GM21825 (cell line): ENCODE results near the gene DNASE1L1.
"Not testable (repeated sequence)": the region's sequence is repeated elsewhere in the genome, so short reads cannot be mapped to it uniquely, and the experiment has no call there.

Experiments
- ATAC-seq: cut with Tn5 transposase; IDR thresholded peaks from one replicate; pipeline ENCODE4 v1.9.1; 2021; ENCODE audit warnings: mild to moderate bottlenecking, moderate library complexity; ENCODE audit not compliant: unreplicated experiment

The DNASE1L1 gene

DNA sequence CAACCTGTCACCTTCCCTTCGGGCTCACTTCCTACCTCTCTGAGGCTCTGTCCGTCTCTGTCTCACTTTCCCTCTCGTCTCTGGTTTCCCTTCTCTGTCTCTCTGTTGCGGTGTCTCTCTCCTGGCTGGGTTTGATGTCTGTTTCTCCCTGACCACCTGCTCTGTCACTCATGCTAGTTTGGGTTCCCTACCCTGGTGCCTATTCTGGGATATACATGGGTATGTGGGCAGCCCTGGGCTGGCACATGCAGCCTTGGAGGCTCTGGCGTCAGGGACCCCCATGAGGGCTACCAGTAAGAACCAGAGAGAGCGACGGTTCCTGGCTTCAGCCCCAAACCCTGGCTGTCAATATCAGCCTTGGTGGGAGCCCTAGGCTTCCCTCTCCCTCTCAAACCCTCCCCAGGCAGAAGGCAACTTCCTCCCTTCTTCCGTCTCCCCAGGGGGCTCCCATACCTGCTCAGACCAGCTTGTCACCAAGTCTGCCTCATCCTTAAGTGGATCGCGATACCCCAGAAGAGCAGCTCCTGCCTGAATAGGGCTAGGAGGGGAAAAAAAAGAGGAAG lies 314 bp downstream of the DNASE1L1 start:
- no peak for ATAC-seq

GRCh38 chrX:154404625-154405192 lies 4.3 kb downstream of the DNASE1L1 start:
- no peak for ATAC-seq

- no peak for ATAC-seq
Observed at GRCh38 chrX:154403858-154404257, 5.2 kb downstream of the DNASE1L1 start.

- no peak for ATAC-seq
Observed at GRCh38 chrX:154403192-154403591, 5.9 kb downstream of the DNASE1L1 start.

- no peak for ATAC-seq
Observed at GRCh38 chrX:154402622-154403127, 6.4 kb downstream of the DNASE1L1 start.

GRCh38 chrX:154401918-154402621 lies 7.0 kb downstream of the DNASE1L1 start:
- ATAC-seq, result no peak

DNA sequence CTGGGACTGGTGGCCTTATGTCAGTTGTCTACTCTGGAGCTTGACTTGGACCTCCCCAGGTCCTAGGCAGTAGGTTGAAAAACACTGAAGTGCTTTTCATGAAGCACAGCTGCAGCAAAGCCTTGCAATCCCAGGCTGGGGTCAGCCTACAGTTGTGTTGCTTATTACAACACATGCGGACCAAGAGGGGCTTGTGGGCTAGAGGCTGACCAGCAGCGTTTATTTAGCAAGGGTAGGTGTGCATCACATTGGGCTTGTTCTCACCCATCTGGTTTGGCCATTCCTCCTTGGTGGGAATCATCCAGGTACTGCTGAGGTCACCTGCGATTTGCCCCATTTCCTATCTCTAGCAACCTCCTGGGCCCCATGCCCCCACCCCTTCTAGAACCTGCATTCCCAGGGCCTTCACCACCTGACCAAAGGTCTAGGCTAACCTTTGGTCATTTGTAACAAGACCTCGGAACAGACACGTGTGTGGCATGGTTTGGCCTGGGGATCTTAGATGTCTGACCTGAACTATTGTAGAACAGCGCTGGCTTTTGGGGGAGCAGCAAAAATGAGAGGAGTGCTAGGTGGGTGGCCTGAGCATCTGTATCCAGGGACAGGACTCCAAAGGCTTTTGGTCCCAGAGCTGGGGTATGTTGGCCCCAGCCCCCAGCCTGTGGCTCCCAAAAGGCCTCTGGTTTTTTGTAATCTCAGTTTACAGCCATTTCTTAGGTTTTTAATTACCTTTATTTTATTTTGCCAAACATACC lies 7.8 kb downstream of the DNASE1L1 start:
- ATAC-seq, result no peak

DNA sequence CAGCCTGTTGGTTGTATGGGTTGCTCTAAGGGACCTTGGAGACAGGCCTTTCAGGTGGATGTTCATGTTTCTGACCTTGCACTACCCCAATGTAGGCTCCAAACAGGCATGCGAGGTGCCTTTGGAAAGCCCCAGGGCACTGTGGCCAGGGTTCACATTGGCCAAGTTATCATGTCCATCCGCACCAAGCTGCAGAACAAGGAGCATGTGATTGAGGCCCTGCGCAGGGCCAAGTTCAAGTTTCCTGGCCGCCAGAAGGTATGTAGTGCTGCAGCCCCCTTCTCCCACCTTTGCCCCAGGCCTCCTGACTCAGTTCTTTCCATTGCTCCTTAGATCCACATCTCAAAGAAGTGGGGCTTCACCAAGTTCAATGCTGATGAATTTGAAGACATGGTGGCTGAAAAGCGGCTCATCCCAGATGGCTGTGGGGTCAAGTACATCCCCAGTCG lies 8.7 kb downstream of the DNASE1L1 start:
- ATAC-seq, result not testable (repeated sequence)

- ATAC-seq, result no peak
Observed at GRCh38 chrX:154399527-154400368, 9.3 kb downstream of the DNASE1L1 start.

- ATAC-seq, result no peak
Observed at GRCh38 chrX:154398668-154399526, 10.2 kb downstream of the DNASE1L1 start.

GRCh38 chrX:154397888-154398667 lies 11.0 kb downstream of the DNASE1L1 start, which contains the start of gene RPL10:
TSS of gene RPL10 (plus strand) at chrX:154398377. CDS start at chrX:154398520, 143 bp downstream.
- peak; percentile 68 for ATAC-seq

DNA sequence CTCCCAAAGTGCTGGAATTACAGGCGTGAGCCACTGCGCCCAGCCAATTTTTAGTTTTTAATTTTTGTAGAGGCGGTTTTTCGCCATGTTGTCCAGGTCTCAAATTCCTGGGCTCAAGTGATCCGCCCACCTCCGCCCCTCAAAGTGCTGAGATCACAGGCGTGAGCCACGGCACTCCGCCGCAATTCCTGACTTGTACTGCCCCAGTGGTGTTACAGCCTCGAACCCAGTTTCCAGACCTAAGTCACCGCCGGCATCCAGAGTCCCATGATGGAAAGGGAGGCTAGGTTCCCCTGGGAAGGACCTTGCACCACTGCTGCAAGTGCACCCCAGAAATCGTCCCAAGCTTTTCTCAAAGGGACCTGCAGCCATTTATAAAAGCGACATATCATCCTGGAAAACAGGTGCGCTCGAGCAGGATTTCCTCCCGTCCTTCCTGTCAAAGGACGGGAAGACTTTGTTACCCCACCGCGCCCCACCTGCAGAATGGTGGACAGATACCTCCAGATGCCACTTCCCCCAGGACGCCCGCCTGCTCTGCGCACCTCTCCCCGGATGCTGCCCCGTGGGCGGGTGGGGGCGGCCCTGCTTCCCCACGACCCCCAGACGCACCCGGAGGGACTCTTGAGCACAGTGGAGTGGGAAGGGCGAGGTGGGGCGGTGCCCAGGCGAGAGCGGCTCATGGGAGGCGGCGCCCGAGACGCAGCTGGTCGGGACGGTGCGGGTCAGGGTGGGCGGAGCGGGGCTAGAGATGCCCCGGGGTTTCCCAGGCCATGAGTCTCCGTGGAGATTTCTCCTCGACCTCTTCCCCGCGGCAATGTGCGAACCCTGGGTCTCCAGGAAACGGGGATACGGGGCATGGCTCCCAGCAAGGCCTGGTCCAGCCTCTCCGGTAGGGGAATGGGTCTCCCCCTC lies 11.8 kb downstream of the DNASE1L1 start:
- peak; percentile 51 for ATAC-seq

GRCh38 chrX:154396363-154396762 lies 12.7 kb downstream of the DNASE1L1 start:
- not testable (repeated sequence) for ATAC-seq

DNA sequence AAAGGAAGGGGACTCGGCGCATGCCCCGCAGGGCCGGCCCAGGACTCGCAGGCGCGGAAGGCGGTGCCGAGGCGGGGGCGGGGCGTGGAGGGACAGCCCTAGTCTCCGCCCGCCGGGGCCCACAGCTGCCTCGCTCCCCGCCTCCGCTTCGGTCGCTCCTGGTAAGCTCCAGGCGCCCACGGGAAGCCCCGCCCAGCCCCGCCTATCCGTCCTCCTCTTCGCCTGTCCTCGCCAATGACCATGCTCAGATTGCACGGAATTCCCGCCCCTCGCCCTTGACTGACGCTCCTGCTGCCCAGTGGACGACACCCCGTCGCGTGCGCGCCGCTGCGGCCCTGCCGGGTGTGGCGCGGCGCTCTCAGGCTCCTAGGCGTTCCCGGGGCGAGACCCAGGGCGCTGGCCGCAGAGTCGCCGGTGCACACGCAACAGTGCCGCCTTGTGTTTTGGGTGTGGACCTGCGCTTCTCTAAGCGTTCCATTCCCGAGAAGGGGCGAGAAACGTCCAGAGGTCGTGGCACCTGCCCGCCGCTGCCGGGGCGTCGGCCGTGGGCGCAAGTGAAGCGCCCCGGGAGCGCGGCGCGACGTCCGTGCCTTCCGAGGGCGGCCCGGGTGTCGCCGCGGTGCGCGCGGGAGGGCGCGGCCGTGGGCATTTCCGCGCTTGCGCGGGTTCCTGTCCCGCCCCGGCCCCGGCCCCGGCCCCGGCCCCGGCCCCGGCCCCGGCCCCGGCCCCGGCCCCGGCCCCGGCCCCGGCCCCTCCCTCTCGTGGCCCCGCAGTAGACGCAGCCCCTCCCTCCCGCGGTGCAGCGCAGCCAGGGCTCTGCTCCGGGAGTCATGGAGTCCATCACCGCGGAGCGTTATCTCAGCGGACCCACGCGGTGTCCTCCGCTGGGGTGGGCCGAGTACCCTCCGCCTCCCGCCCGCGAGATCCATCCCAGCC lies 19.0 kb downstream of the DNASE1L1 start:
- ATAC-seq, result peak; percentile 68

DNA sequence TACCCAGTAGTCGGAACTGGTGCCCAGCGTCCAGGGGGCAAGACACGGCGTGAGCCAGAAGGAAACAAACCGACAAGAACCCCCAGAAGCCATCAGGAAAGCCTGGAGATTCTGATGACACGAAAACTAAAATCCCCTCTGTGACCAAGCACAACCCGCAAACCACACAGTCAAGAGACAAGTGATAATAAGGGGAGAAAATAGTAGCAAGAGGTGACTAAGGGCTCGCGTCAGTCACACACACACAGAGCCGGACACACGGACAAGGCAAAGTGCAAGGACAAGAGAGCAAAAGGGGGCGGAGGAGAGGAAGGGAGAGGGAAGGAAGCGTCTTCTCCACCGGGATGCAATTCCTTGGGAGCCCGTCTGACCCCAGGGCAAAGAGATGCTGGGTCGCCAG lies 20.4 kb downstream of the DNASE1L1 start:
- peak; percentile 21 for ATAC-seq

DNA sequence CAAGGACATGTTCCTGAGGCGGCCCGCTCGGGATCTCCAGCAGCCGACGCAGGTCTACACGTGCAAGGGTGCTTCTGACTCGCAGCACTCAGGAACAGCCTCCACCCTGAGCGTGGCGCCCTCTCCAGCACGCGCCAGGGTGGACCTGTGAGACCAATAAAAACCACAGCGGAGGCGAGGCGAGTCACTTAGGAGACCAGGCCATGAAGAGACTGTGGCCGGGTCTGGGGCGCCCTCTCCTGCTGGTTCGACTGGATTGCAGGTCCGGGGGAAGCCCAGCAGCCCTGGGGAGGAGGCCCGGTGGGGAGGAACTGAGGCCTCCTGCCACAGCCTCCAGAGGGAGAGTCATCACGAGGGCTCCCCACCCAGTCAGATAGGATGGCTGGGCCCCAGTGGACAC lies 21.0 kb downstream of the DNASE1L1 start:
- peak; percentile 29 for ATAC-seq
